A549 (cell line): ENCODE results near the gene IGFN1. TPM values are rescaled to one million over a fixed set of nuclear protein-coding genes. Genes with fewer than 3 reads are reported as not detected.

Source experiments
- ATAC-seq, 2 experiments: fragments of 200-7000 bp in 1 of 2; fragments of >200 bp in 1 of 2; cut with Nextera tagmentation in 1 of 2; cut with Tn5 transposase in 1 of 2; 3 replicates each; pipeline versions ENCODE4 v1.8.0 to v1.9.1; 2018 to 2020; ENCODE audit warnings: mild to moderate bottlenecking in 1 of 2, moderate library complexity in 1 of 2
- CTCF ChIA-PET: fragments of 300-600 bp; sonication (Branson Sonifier 250); formaldehyde crosslinking; extraction: SDS; loops from one replicate; lab custom pipeline; 2021; ENCODE audit warnings: antibody characterized with exemption, inconsistent platforms; lab: Yijun Ruan, JAX
- POLR2A ChIA-PET: fragments of 350-600 bp; formaldehyde crosslinking; extraction: SDS; loops from one replicate; lab custom pipeline; 2021; ENCODE audit warnings: antibody characterized with exemption, inconsistent platforms; lab: Yijun Ruan, JAX
- DNase-seq, 2 experiments: peaks; one replicate each; pipeline versions ENCODE4 v3.0.0 to v3.0.0-alpha.2; 2011 to 2016; ENCODE audit warnings: low read depth in 1 of 2, low spot score in 1 of 2
- FAIRE-seq: peaks from 2 replicates; lab custom pipeline; 2011; peaks lifted over from hg19 to GRCh38; lab: Jason Lieb, UNC
- H3K27ac ChIP-seq, 2 experiments: fragments of >200 bp; sonication (Bioruptor Twin); formaldehyde crosslinking; 3 replicates each; pipeline ENCODE4 v1.5.1; 2016 to 2017
- H3K4me1 ChIP-seq: fragments of >200 bp; sonication (Bioruptor Twin); formaldehyde crosslinking; 3 replicates; pipeline ENCODE4 v1.6.1; 2016
- H3K4me2 ChIP-seq: fragments of >200 bp; sonication (Bioruptor Twin); formaldehyde crosslinking; 3 replicates; pipeline ENCODE4 v1.6.1; 2016
- H3K4me3 ChIP-seq: fragments of >200 bp; sonication (Bioruptor Twin); formaldehyde crosslinking; 3 replicates; pipeline ENCODE4 v1.5.1; 2016
- H3K9me3 ChIP-seq: fragments of >200 bp; sonication (Bioruptor Twin); formaldehyde crosslinking; 3 replicates; pipeline ENCODE4 v1.6.1; 2016
- BHLHE40 ChIP-seq: IDR thresholded peaks from 2 replicates; pipeline ENCODE4 v1.6.1; 2012; ENCODE audit warnings: low read depth, low read length, inconsistent platforms
- CBX2 ChIP-seq: fragments of 200-600 bp; sonication (generic); IDR thresholded peaks from 2 replicates; pipeline ENCODE4 v1.6.1; 2016; ENCODE audit warnings: low read depth, mild to moderate bottlenecking, borderline replicate concordance
- CBX8 ChIP-seq: fragments of 200-600 bp; sonication (generic); IDR thresholded peaks from 2 replicates; pipeline ENCODE4 v1.6.1; 2016
- CHD2 ChIP-seq: fragments of 150-350 bp; IDR thresholded peaks from 2 replicates; pipeline ENCODE4 v1.6.1; 2014; ENCODE audit warnings: low read length; ENCODE audit not compliant: partially characterized antibody
- EHF ChIP-seq: fragments of 250-450 bp; sonication (Bioruptor Pico); IDR thresholded peaks from 2 replicates; pipeline ENCODE4 v1.5.0; 2020; ENCODE audit warnings: mild to moderate bottlenecking
- FOXS1 ChIP-seq: fragments of 250-450 bp; sonication (Bioruptor Pico); IDR thresholded peaks from 2 replicates; pipeline ENCODE4 v1.5.0; 2020; ENCODE audit warnings: mild to moderate bottlenecking, moderate library complexity
- HEYL ChIP-seq: fragments of 250-450 bp; sonication (Bioruptor Pico); IDR thresholded peaks from 2 replicates; pipeline ENCODE4 v1.8.0; 2021; ENCODE audit warnings: mild to moderate bottlenecking, moderate library complexity
- HOXA7 ChIP-seq: fragments of 250-450 bp; sonication (Bioruptor Pico); IDR thresholded peaks from 2 replicates; pipeline ENCODE4 v1.5.0; 2020; ENCODE audit warnings: mild to moderate bottlenecking, moderate library complexity
- JUN ChIP-seq, 2 experiments: fragments of >200 bp; sonication (Bioruptor Twin); formaldehyde crosslinking; IDR thresholded peaks; 2 replicates in 1 of 2; 3 replicates in 1 of 2; pipeline ENCODE4 v1.6.1; 2016 to 2017
- NPAS2 ChIP-seq: fragments of 250-450 bp; sonication (Bioruptor Pico); IDR thresholded peaks from 2 replicates; pipeline ENCODE4 v1.8.0; 2022; ENCODE audit warnings: mild to moderate bottlenecking, moderate library complexity, borderline replicate concordance
- NR3C1 ChIP-seq: fragments of >200 bp; sonication (Bioruptor Twin); formaldehyde crosslinking; IDR thresholded peaks from 3 replicates; pipeline ENCODE4 v1.6.1; 2017
- PHF8 ChIP-seq: fragments of 200-600 bp; sonication (generic); IDR thresholded peaks from 2 replicates; pipeline ENCODE4 v1.6.1; 2016; ENCODE audit warnings: low read depth, mild to moderate bottlenecking, antibody characterized with exemption, moderate library complexity, borderline replicate concordance
- RNF2 ChIP-seq: fragments of 200-600 bp; sonication (generic); IDR thresholded peaks from 2 replicates; pipeline ENCODE4 v1.6.1; 2016; ENCODE audit warnings: low read depth, mild to moderate bottlenecking, antibody characterized with exemption, moderate library complexity, borderline replicate concordance
- TFCP2L1 ChIP-seq: fragments of 250-450 bp; sonication (Bioruptor Pico); IDR thresholded peaks from 2 replicates; pipeline ENCODE4 v1.5.0; 2021; ENCODE audit warnings: mild to moderate bottlenecking
- WGBS: methylation state at CpG from one replicate; pipeline ENCODE4 v1.1.6; 2017; ENCODE audit errors: missing lambda C conversion rate; 5-methylcytosine and 5-hydroxymethylcytosine counted together
- polyA plus RNA-seq, 4 experiments: library from polyadenylated mRNA; depleted of rRNA in 3 of 4; stranded (reverse); fragments of >200 nt; fragmentation: RNase III in 1 of 4; extraction: RNeasy Plus Mini Kit Qiagen cat#74134 plus additional on column Dnase treatment in 1 of 4; gene quantifications; 2 replicates in 3 of 4; 3 replicates in 1 of 4; pipeline ENCODE4 v1.2.3, GENCODE V29; 2011 to 2017
- TF ChIP-seq, protein P1 (sequence below): IDR thresholded peaks from 2 replicates; pipeline ENCODE4 v1.6.1; 2012
- TF ChIP-seq, protein P2 (sequence below): fragments of >200 bp; sonication (Bioruptor Twin); formaldehyde crosslinking; IDR thresholded peaks from 2 replicates; pipeline ENCODE4 v1.6.1; 2016
- TF ChIP-seq, protein P3 (sequence below): fragments of >200 bp; sonication (Bioruptor Twin); formaldehyde crosslinking; IDR thresholded peaks from 3 replicates; pipeline ENCODE4 v1.6.1; 2016
- TF ChIP-seq, protein P4 (sequence below): IDR thresholded peaks from 2 replicates; pipeline ENCODE4 v1.6.1; 2012
- TF ChIP-seq, protein P5 (sequence below): fragments of 450-650 bp; IDR thresholded peaks from 2 replicates; pipeline ENCODE4 v1.6.1; 2014; ENCODE audit warnings: antibody characterized with exemption
- TF ChIP-seq, protein P6 (sequence below): fragments of 250-450 bp; sonication (Bioruptor Pico); IDR thresholded peaks from 2 replicates; pipeline ENCODE4 v1.5.0; 2020; ENCODE audit warnings: low read depth, mild to moderate bottlenecking, moderate library complexity
- TF ChIP-seq, protein P7 (sequence below): fragments of >200 bp; sonication (Bioruptor Twin); formaldehyde crosslinking; IDR thresholded peaks from 3 replicates; pipeline ENCODE4 v1.5.1; 2016

The IGFN1 gene
- polyA plus RNA-seq, 2 of the 4 experiments (the other 2 are of a cell fraction): 0.03 to 4.7 TPM

DNA sequence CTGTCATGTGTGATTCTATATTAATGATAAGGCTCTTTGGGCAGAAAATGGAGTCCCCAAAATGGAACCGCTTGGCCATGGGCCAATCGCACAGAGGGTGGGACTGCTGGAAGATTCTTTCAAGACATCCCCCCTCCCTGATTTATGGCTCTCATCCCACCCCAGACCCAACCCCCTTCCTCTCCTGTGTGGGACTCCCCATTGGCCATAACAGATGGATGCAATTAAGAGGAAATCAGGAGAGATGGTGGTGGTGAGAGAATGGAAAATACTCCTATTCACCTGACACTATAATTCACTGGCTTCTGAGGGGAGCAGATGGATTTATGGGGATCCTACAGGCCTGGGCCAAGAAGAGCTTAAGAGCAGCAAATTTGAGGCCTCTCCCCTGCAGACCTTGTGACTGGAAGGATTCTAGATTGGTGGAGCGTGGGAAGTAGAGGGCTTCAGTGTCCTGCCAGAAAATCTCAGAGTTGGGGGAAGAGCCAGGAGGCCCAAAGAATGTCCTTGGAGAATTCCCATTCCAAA is 1.7 kb downstream of the IGFN1 start:
- FAIRE-seq (no peak), ATAC-seq (no peak), DNase-seq (no peak)
- ChIA-PET POLR2A (interaction anchor here (1.0 kb wide), 1 partner anchor 43 kb away, joined by 3 read pairs; no protein-coding TSS in a partner anchor), CTCF (interaction anchor here (0.8 to 1.5 kb wide), 6 partner anchors 8 to 38 kb away, joined by 3 to 5 read pairs (median 4); partner anchors contain the start of gene TMEM9)
- no peak for TF ChIP-seq CHD2
- no peak for TF ChIP-seq HEYL
- no peak for TF ChIP-seq NR3C1
- no peak for TF ChIP-seq EHF (CRISPR knock-in tag)
- peak overlapping the region; percentile 16 to 78; a peak in 4 of 6 replicates for H3K27ac ChIP-seq
- no peak overlapping the region for H3K4me2 ChIP-seq
- 63% methylated on average over 3 of the region's 3 CpGs for WGBS
- peaks cover 10% of the 10 kb centered on the region; the same call in 2 of the 3 replicates for H3K4me1 ChIP-seq
- H3K4me3 ChIP-seq: no peak overlapping the region
- H3K9me3 ChIP-seq: no peaks in the 10 kb centered on the region

DNA sequence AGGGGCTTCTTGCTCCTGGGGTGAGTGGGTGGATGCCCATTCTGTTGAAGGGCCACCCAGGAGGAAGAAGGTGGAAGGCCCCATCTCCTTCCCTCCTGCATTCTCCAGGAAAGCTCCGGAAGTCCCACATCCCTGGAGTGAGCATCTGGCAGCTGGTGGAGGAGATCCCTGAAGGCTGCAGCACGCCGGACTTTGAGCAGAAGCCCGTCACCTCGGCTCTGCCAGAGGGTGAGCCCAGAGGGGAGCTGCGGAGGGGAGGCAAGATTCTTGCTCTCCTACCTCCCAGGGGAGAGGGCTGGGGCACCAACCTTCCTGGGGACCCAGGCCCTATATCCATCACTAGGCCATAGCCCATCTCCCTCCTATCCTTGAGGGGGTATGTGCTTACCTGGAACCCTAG is 3.4 kb downstream of the IGFN1 start:
- Histone ChIP-seq H3K4me2 (no peak overlapping the region), H3K4me3 (no peak overlapping the region), H3K4me1 (peaks cover 10% of the 10 kb centered on the region; the same call in 2 of the 3 replicates), H3K27ac (0 out of 6 replicates have a peak overlapping the region, but pooled peaks of 1 of the 2 experiments have one; percentile 21), H3K9me3 (no peaks in the 10 kb centered on the region)
- CTCF ChIA-PET: no interaction called here
- 81% methylated on average over 6 of the region's 6 CpGs for WGBS
- DNase-seq (no peak), FAIRE-seq (no peak), ATAC-seq (no peak)
- POLR2A ChIA-PET: no interaction called here
- TF ChIP-seq, protein P1, sequence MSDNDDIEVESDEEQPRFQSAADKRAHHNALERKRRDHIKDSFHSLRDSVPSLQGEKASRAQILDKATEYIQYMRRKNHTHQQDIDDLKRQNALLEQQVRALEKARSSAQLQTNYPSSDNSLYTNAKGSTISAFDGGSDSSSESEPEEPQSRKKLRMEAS: no peak
- TF ChIP-seq CHD2: no peak

DNA sequence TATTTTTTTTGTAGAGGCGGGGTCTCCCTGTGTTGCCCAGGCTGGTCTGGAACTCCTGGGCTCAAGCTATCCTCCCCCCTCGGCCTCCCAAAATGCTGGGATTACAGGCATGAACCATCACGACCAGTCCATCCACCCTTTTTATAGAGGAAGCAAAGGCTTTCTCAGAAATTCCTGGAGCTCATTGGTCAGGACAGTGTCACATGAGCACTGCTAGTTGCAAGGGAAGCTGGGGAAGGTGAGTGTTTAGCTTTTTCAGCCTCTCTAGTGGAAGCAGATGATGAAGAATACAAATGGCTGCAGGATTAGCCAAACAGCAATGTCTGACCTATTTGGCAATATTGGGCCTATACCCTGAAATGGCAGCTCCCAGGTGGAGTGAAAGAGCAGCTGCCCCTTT is 8.0 kb downstream of the IGFN1 start:
- no peak overlapping the region for H3K4me2 ChIP-seq
- H3K4me3 ChIP-seq: no peak overlapping the region
- TF ChIP-seq BHLHE40 (no peak), CBX2 (no peak), CBX8 (no peak), EHF (CRISPR knock-in tag) (no peak), NR3C1 (no peak)
- TF ChIP-seq, protein P2, sequence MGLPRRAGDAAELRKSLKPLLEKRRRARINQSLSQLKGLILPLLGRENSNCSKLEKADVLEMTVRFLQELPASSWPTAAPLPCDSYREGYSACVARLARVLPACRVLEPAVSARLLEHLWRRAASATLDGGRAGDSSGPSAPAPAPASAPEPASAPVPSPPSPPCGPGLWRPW: no peak
- H3K9me3 ChIP-seq: no peaks in the 10 kb centered on the region
- ChIA-PET POLR2A (no interaction called here), CTCF (interaction anchor here (0.6 to 1.1 kb wide), 5 partner anchors 17 to 1152 kb away, joined by 3 to 7 read pairs (median 3); no protein-coding TSS in a partner anchor)
- FAIRE-seq (no peak), ATAC-seq (no peak), DNase-seq (no peak)
- H3K27ac ChIP-seq: no peak overlapping the region
- 80% methylated on average over 3 of the region's 3 CpGs for WGBS
- no peaks in the 10 kb centered on the region for H3K4me1 ChIP-seq

DNA sequence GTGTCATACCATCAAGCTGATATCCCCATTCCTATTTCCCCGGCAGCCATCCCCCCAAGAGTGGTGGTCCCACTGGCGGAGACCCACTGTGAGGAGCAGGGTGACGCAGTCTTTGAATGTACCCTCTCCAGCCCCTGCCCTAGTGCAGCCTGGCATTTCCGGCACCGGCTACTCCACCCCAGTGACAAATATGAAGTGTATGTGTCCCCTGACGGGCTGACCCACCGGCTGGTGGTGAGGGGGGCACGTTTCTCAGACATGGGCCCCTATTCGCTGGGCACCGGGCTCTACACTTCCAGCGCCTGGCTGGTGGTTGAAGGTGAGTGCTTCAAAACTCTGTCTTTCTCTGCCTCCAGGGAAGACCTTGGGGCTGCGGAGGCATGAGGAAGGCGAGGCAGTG is 14.4 kb downstream of the IGFN1 start:
- no peak for TF ChIP-seq FOXS1 (CRISPR knock-in tag)
- TF ChIP-seq HOXA7 (CRISPR knock-in tag): no peak
- no peak for TF ChIP-seq RNF2
- TF ChIP-seq, protein P3, sequence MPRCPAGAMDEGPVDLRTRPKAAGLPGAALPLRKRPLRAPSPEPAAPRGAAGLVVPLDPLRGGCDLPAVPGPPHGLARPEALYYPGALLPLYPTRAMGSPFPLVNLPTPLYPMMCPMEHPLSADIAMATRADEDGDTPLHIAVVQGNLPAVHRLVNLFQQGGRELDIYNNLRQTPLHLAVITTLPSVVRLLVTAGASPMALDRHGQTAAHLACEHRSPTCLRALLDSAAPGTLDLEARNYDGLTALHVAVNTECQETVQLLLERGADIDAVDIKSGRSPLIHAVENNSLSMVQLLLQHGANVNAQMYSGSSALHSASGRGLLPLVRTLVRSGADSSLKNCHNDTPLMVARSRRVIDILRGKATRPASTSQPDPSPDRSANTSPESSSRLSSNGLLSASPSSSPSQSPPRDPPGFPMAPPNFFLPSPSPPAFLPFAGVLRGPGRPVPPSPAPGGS: no peak
- TF ChIP-seq, protein P2: no peak
- TF ChIP-seq TFCP2L1 (CRISPR knock-in tag): no peak
- TF ChIP-seq, protein P4, sequence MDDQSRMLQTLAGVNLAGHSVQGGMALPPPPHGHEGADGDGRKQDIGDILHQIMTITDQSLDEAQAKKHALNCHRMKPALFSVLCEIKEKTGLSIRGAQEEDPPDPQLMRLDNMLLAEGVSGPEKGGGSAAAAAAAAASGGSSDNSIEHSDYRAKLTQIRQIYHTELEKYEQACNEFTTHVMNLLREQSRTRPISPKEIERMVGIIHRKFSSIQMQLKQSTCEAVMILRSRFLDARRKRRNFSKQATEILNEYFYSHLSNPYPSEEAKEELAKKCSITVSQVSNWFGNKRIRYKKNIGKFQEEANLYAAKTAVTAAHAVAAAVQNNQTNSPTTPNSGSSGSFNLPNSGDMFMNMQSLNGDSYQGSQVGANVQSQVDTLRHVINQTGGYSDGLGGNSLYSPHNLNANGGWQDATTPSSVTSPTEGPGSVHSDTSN: no peak
- no peak for TF ChIP-seq NPAS2
- TF ChIP-seq, protein P5, sequence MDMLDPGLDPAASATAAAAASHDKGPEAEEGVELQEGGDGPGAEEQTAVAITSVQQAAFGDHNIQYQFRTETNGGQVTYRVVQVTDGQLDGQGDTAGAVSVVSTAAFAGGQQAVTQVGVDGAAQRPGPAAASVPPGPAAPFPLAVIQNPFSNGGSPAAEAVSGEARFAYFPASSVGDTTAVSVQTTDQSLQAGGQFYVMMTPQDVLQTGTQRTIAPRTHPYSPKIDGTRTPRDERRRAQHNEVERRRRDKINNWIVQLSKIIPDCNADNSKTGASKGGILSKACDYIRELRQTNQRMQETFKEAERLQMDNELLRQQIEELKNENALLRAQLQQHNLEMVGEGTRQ: no peak
- TF ChIP-seq CBX8: no peak
- TF ChIP-seq, protein P6, sequence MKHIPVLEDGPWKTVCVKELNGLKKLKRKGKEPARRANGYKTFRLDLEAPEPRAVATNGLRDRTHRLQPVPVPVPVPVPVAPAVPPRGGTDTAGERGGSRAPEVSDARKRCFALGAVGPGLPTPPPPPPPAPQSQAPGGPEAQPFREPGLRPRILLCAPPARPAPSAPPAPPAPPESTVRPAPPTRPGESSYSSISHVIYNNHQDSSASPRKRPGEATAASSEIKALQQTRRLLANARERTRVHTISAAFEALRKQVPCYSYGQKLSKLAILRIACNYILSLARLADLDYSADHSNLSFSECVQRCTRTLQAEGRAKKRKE (CRISPR knock-in tag): no peak
- TF ChIP-seq HEYL: no peak
- no peak for TF ChIP-seq PHF8
- TF ChIP-seq JUN (IDR thresholded peaks at IDR 0.05): no peak
- TF ChIP-seq, protein P7, sequence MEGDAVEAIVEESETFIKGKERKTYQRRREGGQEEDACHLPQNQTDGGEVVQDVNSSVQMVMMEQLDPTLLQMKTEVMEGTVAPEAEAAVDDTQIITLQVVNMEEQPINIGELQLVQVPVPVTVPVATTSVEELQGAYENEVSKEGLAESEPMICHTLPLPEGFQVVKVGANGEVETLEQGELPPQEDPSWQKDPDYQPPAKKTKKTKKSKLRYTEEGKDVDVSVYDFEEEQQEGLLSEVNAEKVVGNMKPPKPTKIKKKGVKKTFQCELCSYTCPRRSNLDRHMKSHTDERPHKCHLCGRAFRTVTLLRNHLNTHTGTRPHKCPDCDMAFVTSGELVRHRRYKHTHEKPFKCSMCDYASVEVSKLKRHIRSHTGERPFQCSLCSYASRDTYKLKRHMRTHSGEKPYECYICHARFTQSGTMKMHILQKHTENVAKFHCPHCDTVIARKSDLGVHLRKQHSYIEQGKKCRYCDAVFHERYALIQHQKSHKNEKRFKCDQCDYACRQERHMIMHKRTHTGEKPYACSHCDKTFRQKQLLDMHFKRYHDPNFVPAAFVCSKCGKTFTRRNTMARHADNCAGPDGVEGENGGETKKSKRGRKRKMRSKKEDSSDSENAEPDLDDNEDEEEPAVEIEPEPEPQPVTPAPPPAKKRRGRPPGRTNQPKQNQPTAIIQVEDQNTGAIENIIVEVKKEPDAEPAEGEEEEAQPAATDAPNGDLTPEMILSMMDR: no peak
- Histone ChIP-seq H3K4me1 (no peaks in the 10 kb centered on the region), H3K27ac (no peak overlapping the region), H3K4me3 (no peak overlapping the region), H3K4me2 (no peak overlapping the region), H3K9me3 (no peaks in the 10 kb centered on the region)
- CTCF ChIA-PET: interaction anchor here (1.5 kb wide), 1 partner anchor 50 kb away, joined by 4 read pairs; no protein-coding TSS in a partner anchor
- 57% methylated on average over 13 of the region's 13 CpGs for WGBS
- POLR2A ChIA-PET: no interaction called here
- no peak for DNase-seq
- FAIRE-seq: no peak
- ATAC-seq: no peak
